Stimulated activated CD4-positive, alpha-beta T cell treated with anti-CD3 and anti-CD28 coated beads, Interleukin-1b, Interleukin-23, amount 100 ng/mL, for 48 hours (primary cell): ENCODE results near the gene SLC6A11.

Experiments used
- DNase-seq: peaks from one replicate; pipeline ENCODE4 v3.0.0-alpha.2; 2020

The SLC6A11 gene

DNA sequence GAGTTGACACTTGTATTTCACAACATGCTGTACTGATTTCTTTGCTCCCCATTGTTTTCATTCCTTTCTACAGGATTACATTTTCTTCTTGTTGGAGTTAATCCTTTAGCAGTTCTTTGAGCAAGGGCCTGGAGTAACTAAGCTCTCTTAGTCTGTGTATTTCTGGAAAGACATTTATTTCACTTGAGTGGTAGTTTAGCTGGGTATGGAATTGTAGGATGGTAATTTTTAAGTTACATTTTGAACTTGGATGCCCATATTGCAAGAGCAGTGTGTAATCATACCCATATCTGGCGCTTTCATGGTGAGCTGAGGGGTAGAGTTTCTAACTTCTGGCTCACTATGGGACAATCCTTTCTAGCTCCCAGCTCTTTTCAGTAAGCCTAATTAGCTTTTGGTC is 74.6 kb downstream of the SLC6A11 start:
- no peak for DNase-seq

GRCh38 chr3:10892622-10893021 is 76.6 kb downstream of the SLC6A11 start:
- DNase-seq, result no peak

DNA sequence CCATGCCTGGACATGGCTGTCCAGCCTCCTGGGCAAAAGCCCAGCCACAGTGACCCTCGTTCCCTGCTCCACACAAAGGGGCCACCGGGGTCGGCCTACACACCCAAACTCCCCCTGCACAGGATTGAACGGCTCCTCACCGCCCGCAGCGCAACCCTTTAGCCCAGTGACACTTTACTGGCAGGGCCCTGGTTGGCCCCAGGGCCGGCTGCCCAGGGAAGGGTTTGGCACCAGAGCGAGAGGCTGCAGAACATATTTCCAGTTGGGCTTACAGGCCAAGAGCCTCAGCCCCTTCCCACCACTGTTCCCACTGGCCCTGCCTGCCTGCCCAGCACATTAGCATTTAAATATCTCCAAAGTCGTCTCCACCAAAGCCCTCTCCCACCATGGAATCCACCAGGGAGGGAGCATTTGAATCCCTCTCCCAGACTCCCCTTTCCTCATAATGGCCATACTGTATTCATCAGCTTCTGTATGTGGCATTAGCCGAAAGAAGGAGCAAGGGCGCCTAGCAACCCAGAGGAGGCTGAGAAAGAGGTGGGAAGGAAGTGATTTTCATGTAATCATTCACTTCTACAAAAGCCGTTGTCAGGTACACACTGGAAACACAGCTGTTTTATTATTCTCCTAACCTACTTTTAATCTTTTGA is 85.4 kb downstream of the SLC6A11 start:
- no peak for DNase-seq

DNA sequence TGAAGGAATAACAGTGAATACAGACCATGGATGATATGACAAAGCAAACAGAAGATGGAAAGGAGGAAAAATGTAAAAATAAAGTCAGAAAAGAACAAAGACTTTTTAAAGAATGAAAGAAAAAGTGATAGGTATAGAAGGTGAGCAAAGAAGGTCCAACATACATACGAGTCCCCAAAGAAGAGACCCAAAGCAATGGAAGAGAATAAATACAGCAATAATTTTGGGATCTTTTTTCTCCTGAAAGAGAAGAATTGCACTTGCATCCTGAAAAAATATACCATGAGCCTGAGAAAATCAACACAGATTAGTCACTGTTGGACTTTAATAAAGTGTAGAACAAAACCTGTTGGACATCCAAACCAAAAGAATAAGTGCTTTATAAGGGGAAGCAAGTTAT is 91.2 kb downstream of the SLC6A11 start:
- DNase-seq, result no peak

DNA sequence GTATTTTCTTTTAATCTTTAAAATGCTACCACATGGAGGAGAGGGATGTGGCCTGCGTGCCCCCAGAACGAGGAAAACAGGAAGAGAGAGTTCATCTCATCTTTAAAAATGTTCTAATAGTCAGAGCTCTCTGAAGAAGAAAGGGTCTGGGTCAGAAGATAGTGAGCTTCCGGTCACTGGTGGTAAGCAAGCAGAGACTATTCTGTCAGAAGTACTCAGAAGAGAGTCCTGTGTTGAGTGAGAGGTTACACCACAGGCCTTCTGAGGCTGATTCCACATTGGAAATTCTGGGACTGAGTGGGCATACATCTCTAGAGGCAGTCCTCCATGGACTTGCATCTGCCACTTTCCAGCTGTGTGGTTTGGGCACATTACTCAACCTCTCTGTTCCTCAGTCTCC is 94.3 kb downstream of the SLC6A11 start:
- no peak for DNase-seq

- DNase-seq, result no peak
Observed at GRCh38 chr3:10911350-10912002, 95.4 kb downstream of the SLC6A11 start.

DNA sequence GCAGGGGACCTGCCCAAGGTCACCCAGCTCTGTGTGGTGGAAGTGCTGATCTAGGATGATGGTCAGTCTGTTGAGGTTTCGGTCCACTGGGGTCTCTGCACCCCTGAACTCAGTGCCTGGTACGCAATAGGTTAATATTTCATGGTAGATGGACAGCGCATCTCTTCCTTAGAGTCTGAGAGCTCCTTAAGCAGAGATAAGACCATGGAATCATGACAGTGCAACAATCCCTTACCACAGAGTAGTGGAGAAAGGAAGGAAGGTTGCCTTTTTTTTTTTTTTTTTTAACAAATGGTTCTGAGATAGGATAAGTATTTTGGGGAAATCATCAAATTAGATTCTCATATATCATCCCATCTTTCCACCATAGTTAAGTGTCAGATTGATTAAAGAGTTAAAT is 96.8 kb downstream of the SLC6A11 start:
- no peak for DNase-seq

DNA sequence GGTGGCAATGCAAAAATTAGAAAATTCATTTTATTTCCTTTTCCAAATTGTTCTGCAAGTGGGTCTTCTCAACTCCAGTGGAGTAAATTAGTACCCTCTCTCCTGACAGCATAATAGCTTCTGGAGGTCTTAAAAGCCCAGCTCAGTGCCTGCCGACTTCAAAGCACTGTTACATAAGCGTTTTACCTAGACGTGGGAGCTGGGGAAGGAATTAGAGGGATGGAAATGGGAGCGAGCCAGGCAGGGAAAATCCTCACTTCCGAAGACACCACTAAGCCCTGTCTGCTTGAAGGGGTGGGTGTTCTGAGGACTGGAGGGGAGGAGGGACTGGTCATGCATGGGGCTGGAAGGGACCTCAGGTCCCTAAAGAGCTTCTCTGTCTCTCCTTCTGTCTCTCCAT is 99.3 kb downstream of the SLC6A11 start:
- no peak for DNase-seq

GRCh38 chr3:10917176-10917575 is 101.1 kb downstream of the SLC6A11 start:
- DNase-seq, result no peak

DNA sequence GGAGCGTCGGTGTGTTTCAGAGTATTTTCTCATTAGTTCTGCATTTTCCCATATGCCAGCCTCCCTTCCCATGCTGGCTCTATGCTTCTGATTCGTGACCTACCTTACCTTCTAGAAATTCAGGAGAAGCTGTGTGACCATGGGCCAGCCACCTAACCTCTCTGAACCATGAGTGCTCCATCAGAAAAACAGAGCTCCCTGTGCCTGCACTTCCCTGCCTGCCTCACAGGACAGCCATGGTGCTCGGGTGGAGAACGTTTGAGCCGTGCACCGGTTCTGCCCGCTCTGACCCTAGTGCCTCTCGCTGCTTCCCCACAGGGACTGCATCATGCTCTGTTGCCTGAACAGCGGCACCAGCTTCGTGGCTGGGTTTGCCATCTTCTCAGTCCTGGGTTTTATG is 102.0 kb downstream of the SLC6A11 start:
- no peak for DNase-seq

GRCh38 chr3:10919636-10920035 is 103.6 kb downstream of the SLC6A11 start:
- no peak for DNase-seq

DNA sequence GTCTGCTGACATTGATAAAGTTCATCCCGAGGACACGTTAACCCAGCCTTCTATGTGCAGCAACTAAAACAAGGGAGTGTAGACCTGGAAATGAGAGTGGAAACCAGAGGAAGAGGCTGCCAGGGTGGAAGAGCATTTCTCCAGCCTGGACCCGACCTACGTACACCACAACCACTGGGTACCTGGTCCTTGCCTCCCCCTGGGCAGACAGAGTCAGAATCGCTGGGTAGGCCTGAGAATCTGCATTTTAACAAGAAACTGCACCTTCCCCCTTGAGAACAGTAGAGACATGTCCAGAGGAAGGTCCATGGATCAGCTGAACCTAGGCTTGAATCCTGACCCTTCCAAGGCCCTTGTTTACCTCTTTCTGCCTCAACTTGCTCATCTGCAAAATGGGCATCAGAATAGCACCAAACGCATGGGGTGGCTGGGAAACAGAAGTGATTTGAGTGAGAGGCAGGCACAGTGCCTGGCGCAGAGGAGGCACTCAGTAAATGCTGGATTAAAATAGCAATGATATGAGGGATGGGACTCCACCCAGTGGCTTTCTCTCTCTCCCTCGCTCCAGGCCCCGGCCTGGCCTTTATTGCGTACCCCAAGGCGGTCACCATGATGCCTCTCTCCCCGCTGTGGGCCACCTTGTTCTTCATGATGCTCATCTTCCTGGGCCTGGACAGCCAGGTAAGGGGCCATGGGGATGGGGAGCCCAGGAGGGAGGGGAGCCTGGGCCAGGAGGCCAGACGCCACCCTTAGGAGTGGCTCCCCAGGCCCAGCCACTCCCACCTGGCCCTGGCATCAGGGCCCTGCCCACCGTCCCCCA is 109.6 kb downstream of the SLC6A11 start:
- DNase-seq, result no peak

DNA sequence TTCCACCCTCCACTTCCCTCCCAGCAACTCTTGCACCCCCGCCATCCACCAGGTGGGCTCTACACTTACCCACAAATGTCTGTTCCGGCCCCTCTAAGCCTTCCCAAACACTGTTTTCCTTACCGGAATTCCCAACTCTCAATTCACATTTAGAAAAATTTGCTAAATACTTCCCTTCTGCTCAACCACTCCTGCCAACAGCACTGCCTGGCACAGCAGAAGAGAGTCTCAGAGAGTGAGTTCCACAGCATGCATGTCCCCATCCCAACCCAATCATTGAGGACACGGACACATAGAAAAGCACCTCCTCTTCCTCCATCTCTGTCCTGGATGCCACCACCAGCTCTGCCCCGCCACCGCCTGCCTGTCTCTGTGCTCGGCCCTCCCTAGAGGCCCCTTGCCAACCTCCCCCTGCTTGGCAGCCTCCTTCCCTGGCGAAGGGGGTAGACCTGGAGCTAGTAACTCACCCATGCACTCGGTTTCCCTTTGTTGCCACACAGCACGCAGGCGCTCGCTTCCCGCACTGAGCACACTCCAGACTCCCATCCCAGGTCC is 110.3 kb downstream of the SLC6A11 start:
- no peak for DNase-seq

GRCh38 chr3:10926811-10927521 is 110.9 kb downstream of the SLC6A11 start:
- DNase-seq, result no peak

DNA sequence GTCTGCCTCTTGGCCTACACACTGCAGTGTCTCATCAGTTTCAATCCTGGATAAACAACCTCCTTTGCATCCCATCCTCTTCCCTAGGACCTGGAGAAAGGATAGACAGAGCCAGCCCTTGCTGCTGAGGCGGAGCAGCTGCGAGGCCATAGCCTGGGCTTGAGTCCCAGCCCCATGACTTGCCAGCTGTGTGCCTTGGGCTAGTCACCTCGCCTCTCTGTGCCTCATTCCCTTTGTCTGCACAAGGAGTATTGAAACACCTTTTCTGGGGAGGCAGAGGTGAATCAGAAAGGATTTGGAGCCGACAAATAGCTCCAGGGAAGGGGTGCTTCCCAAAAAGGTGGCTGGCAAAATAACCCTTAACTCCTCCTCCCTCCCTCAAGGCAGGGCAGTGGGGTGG is 111.5 kb downstream of the SLC6A11 start:
- no peak for DNase-seq

GRCh38 chr3:10928407-10928960 is 112.5 kb downstream of the SLC6A11 start:
- DNase-seq, result no peak

- no peak for DNase-seq
Observed at GRCh38 chr3:10928961-10929471, 113.0 kb downstream of the SLC6A11 start.

GRCh38 chr3:10929978-10930665 is 114.1 kb downstream of the SLC6A11 start:
- DNase-seq, result no peak

GRCh38 chr3:10930666-10931040 is 114.6 kb downstream of the SLC6A11 start:
- no peak for DNase-seq

DNA sequence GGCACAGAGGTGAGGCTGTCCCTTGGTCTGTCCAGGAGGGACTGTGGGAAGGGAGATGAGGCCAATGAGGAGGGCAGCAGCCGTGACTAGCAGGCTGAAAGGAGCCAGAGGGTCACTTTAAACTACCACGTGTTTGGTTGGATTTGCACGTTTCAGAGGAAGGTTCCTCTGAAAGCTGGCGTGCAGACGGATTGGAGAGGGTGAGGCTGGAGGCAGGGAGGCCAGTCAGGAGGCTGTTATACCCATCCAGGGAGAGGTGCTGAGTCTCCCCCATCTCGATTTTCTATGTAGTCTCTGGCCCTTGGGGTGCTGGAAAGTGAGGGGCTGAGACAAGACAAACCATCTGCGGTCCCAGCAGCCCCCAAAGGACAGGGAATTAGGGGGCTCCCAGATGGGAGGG is 116.6 kb downstream of the SLC6A11 start:
- DNase-seq, result no peak

DNA sequence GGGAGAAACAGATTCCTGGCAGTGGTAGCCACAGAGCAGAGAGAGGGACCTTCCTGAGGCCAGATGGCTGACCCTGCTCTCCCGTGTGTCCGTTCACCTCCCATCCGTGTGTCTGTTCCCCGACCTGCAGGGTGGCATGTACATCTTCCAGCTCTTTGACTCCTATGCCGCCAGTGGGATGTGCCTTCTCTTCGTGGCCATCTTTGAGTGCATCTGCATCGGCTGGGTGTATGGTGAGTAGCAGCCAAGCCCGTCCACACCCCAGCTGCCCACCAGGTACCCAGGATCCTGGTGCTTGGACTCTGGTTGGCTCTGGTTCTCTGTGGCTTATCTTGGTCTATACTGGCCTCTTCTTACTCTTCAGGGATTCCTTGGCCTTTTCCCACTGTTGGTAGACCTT is 117.0 kb downstream of the SLC6A11 start:
- no peak for DNase-seq

- DNase-seq, result no peak
Observed at GRCh38 chr3:10933470-10933804, 117.4 kb downstream of the SLC6A11 start.
